H1 (cell line): ENCODE measurements around the gene ATP23. TPM values are rescaled to one million over a fixed set of nuclear protein-coding genes. Genes with fewer than 3 reads are reported as not detected.

Experiments
- CTCF ChIA-PET: fragments of 300-600 bp; sonication (Branson Sonifier 250); formaldehyde crosslinking; loops from one replicate; lab custom pipeline; 2021; ENCODE audit not compliant: partially characterized antibody; lab: Charles Lee
- POLR2A ChIA-PET: fragments of 300-600 bp; sonication (Branson Sonifier 250); formaldehyde crosslinking; loops from one replicate; lab custom pipeline; 2021; ENCODE audit warnings: inconsistent platforms; ENCODE audit not compliant: partially characterized antibody; lab: Charles Lee
- DNase-seq, 2 experiments: peaks; one replicate each; pipeline versions ENCODE4 v3.0.0 to v3.0.0-alpha.2; 2010 to 2022; ENCODE audit warnings: low spot score in 2 of 2, low read depth in 1 of 2, mixed read lengths in 1 of 2
- FAIRE-seq: peaks from 2 replicates; lab custom pipeline; 2011; peaks lifted over from hg19 to GRCh38; lab: Jason Lieb, UNC
- H2AFZ ChIP-seq: 2 replicates; pipeline ENCODE4 v1.8.1; 2012; ENCODE audit warnings: low read length, inconsistent platforms
- H2AK5ac ChIP-seq: 2 replicates; pipeline ENCODE4 v1.6.1; 2013; ENCODE audit warnings: low read depth, low read length
- H2BK120ac ChIP-seq: replicated peaks from 2 replicates; pipeline ENCODE3; 2013; ENCODE audit warnings: low read depth, low read length, inconsistent platforms
- H2BK12ac ChIP-seq: 2 replicates; pipeline ENCODE4 v1.6.1; 2013; ENCODE audit warnings: low read depth, low read length
- H2BK15ac ChIP-seq: 2 replicates; pipeline ENCODE4 v1.6.1; 2013; ENCODE audit warnings: low read length
- H2BK20ac ChIP-seq: 2 replicates; pipeline ENCODE4 v1.6.1; 2013; ENCODE audit warnings: low read length
- H2BK5ac ChIP-seq: 2 replicates; pipeline ENCODE4 v1.6.1; 2013; ENCODE audit warnings: low read depth, low read length
- H3K14ac ChIP-seq: 2 replicates; pipeline ENCODE4 v1.6.1; 2013; ENCODE audit warnings: inconsistent platforms; ENCODE audit not compliant: insufficient read length
- H3K18ac ChIP-seq: 2 replicates; pipeline ENCODE4 v1.6.1; 2013; ENCODE audit warnings: low read length; ENCODE audit errors: extremely low read depth
- H3K23ac ChIP-seq: 2 replicates; pipeline ENCODE4 v1.6.1; 2013; ENCODE audit warnings: inconsistent platforms; ENCODE audit not compliant: insufficient read length
- H3K23me2 ChIP-seq: 2 replicates; pipeline ENCODE4 v1.6.1; 2013; ENCODE audit warnings: low read depth, low read length
- H3K27ac ChIP-seq: 2 replicates; pipeline ENCODE4 v1.6.1; 2011; ENCODE audit warnings: low read depth, low read length, inconsistent platforms
- H3K27me3 ChIP-seq, 4 experiments: replicated peaks in 1 of 4; 1 replicate in 1 of 4; 2 replicates in 3 of 4; pipeline versions ENCODE4 v1.6.1 to v1.8.1; 2011 to 2013; ENCODE audit warnings: low read length in 3 of 4, mild to moderate bottlenecking in 3 of 4, inconsistent platforms in 2 of 4, mixed read lengths in 2 of 4, moderate library complexity in 1 of 4; ENCODE audit not compliant: control insufficient read depth in 3 of 4, insufficient read depth in 3 of 4; ENCODE audit errors: extremely low read depth in 1 of 4
- H3K36me3 ChIP-seq, 4 experiments: 2 replicates each; pipeline versions ENCODE4 v1.6.1 to v1.8.1; 2011 to 2013; ENCODE audit warnings: mild to moderate bottlenecking in 4 of 4, low read length in 3 of 4, moderate library complexity in 2 of 4, control low read depth in 1 of 4, inconsistent platforms in 1 of 4; ENCODE audit not compliant: insufficient read depth in 4 of 4, control insufficient read depth in 2 of 4
- H3K4ac ChIP-seq: replicated peaks from 2 replicates; pipeline ENCODE3; 2013; ENCODE audit warnings: low read length, low read depth, mixed read lengths, inconsistent platforms; ENCODE audit not compliant: insufficient read length
- H3K4me1 ChIP-seq, 4 experiments: replicated peaks in 1 of 4; 1 replicate in 1 of 4; 2 replicates in 3 of 4; pipeline versions ENCODE4 v1.6.1 to v1.8.1; 2011 to 2013; ENCODE audit warnings: low read length in 3 of 4, inconsistent platforms in 2 of 4, mixed read lengths in 1 of 4; ENCODE audit not compliant: insufficient read depth in 4 of 4, control insufficient read depth in 3 of 4
- H3K4me2 ChIP-seq, 2 experiments: 2 replicates each; pipeline versions ENCODE4 v1.6.1 to v1.8.1; 2011 to 2013; ENCODE audit warnings: low read depth in 2 of 2, low read length in 2 of 2, control low read depth in 1 of 2, inconsistent platforms in 1 of 2, mild to moderate bottlenecking in 1 of 2; ENCODE audit not compliant: insufficient read depth in 1 of 2
- H3K4me3 ChIP-seq, 4 experiments: fragments of 200-600, 300-600 bp in 1 of 4; sonication (generic), shearing (Covaris generic), sonication (Bioruptor Twin) in 1 of 4; 2 replicates each; pipeline versions ENCODE4 v1.5.1 to v1.8.1; 2011 to 2016; ENCODE audit warnings: low read length in 4 of 4, low read depth in 3 of 4, control low read depth in 2 of 4, inconsistent platforms in 2 of 4, mild to moderate bottlenecking in 2 of 4, mixed read lengths in 1 of 4, moderate library complexity in 1 of 4; ENCODE audit not compliant: insufficient read depth in 2 of 4; ENCODE audit errors: extremely low read depth in 1 of 4
- H3K56ac ChIP-seq: replicated peaks from 2 replicates; pipeline ENCODE3; 2013; ENCODE audit warnings: low read depth, mild to moderate bottlenecking, mixed read lengths, low read length, inconsistent platforms; ENCODE audit not compliant: insufficient read length
- H3K79me1 ChIP-seq: 2 replicates; pipeline ENCODE4 v1.6.1; 2013; ENCODE audit warnings: low read depth, low read length, control low read depth
- H3K79me2 ChIP-seq, 2 experiments: 2 replicates each; pipeline versions ENCODE4 v1.6.1 to v1.8.1; 2012 to 2013; ENCODE audit warnings: low read length in 2 of 2, mild to moderate bottlenecking in 2 of 2, inconsistent platforms in 1 of 2; ENCODE audit not compliant: insufficient read depth in 2 of 2, control insufficient read depth in 1 of 2
- H3K9ac ChIP-seq, 4 experiments: replicated peaks in 1 of 4; 1 replicate in 1 of 4; 2 replicates in 3 of 4; pipeline versions ENCODE4 v1.6.1 to v1.8.1; 2011 to 2013; ENCODE audit warnings: low read depth in 3 of 4, low read length in 3 of 4, control low read depth in 2 of 4, mild to moderate bottlenecking in 2 of 4, moderate library complexity in 2 of 4, inconsistent platforms in 1 of 4; ENCODE audit errors: extremely low read depth in 1 of 4
- H3K9me3 ChIP-seq, 2 experiments: 2 replicates each; pipeline versions ENCODE4 v1.6.1 to v1.8.1; 2012 to 2013; ENCODE audit warnings: mild to moderate bottlenecking in 2 of 2, moderate library complexity in 2 of 2, control low read depth in 1 of 2, inconsistent platforms in 1 of 2, low read depth in 1 of 2, low read length in 1 of 2, mixed read lengths in 1 of 2; ENCODE audit not compliant: insufficient read depth in 2 of 2
- H4K20me1 ChIP-seq, 2 experiments: replicated peaks in 1 of 2; 2 replicates each; pipeline versions ENCODE3 to v1.8.1; 2011 to 2013; ENCODE audit warnings: inconsistent platforms in 2 of 2, low read length in 2 of 2, mild to moderate bottlenecking in 1 of 2; ENCODE audit not compliant: insufficient read depth in 2 of 2, control insufficient read depth in 1 of 2
- H4K5ac ChIP-seq: 2 replicates; pipeline ENCODE4 v1.6.1; 2013; ENCODE audit warnings: low read length, low read depth, mixed read lengths, inconsistent platforms; ENCODE audit not compliant: insufficient read length
- H4K8ac ChIP-seq: 2 replicates; pipeline ENCODE4 v1.8.0; 2013; ENCODE audit warnings: mild to moderate bottlenecking, moderate library complexity, low read length, inconsistent platforms; ENCODE audit not compliant: insufficient read depth; ENCODE audit errors: extremely low read depth
- H4K91ac ChIP-seq: replicated peaks from 2 replicates; pipeline ENCODE3; 2013; ENCODE audit warnings: low read length, mixed read lengths, inconsistent platforms; ENCODE audit not compliant: insufficient read length
- ATF2 ChIP-seq: IDR thresholded peaks from 2 replicates; pipeline ENCODE4 v1.6.1; 2012; ENCODE audit warnings: low read length, inconsistent platforms
- CBX8 ChIP-seq: fragments of 300-800, 300-1000 bp; sonication (generic); IDR thresholded peaks from 2 replicates; pipeline ENCODE4 v1.7.1; 2016; ENCODE audit warnings: low read depth, low read length, borderline replicate concordance
- CTBP2 ChIP-seq: IDR thresholded peaks from 2 replicates; pipeline ENCODE4 v1.7.0; 2011; ENCODE audit warnings: borderline replicate concordance, mild to moderate bottlenecking, moderate library complexity, mixed read lengths, low read length; ENCODE audit not compliant: insufficient read depth, insufficient read length
- FOSL1 ChIP-seq: IDR thresholded peaks from 2 replicates; pipeline ENCODE4 v1.6.1; 2011; ENCODE audit warnings: mild to moderate bottlenecking, low read depth, low read length, moderate library complexity; ENCODE audit not compliant: insufficient read depth
- HDAC2 ChIP-seq, 2 experiments: fragments of 300-600 bp in 1 of 2; sonication (generic) in 1 of 2; IDR thresholded peaks; 2 replicates each; pipeline ENCODE4 v1.6.1; 2011 to 2012; ENCODE audit warnings: low read depth in 2 of 2, low read length in 2 of 2, mild to moderate bottlenecking in 2 of 2, moderate library complexity in 2 of 2, borderline replicate concordance in 1 of 2, inconsistent platforms in 1 of 2
- HDAC6 ChIP-seq: IDR thresholded peaks from one replicate; pipeline ENCODE4 v1.7.1; 2012; ENCODE audit warnings: low read depth, mild to moderate bottlenecking, inconsistent platforms, low read length, moderate library complexity
- KDM1A ChIP-seq: fragments of 200-600, 300-600 bp; sonication (generic); IDR thresholded peaks from 2 replicates; pipeline ENCODE4 v1.7.1; 2016; ENCODE audit warnings: mild to moderate bottlenecking, low read length, borderline replicate concordance
- MAFK ChIP-seq: IDR thresholded peaks from 2 replicates; pipeline ENCODE4 v1.6.1; 2012; ENCODE audit warnings: low read depth, mild to moderate bottlenecking, improper control_type of control experiment, low read length
- SP1 ChIP-seq: IDR thresholded peaks from 2 replicates; pipeline ENCODE4 v1.6.1; 2011; ENCODE audit warnings: low read depth, low read length
- TCF12 ChIP-seq: IDR thresholded peaks from 2 replicates; pipeline ENCODE4 v1.6.1; 2011; ENCODE audit warnings: low read depth, mild to moderate bottlenecking, low read length
- WGBS, 2 experiments: shearing (Covaris generic) in 1 of 2; methylation state at CpG; one replicate each; pipeline versions ENCODE4 v1.1.6 to v1.1.7; 2013 to 2015; ENCODE audit warnings: low lambda C conversion rate in 2 of 2, mixed read lengths in 2 of 2, inconsistent platforms in 1 of 2, low coverage in 1 of 2, missing lambda C conversion rate in 1 of 2; ENCODE audit not compliant: insufficient replicate concordance in 2 of 2, insufficient coverage in 1 of 2, insufficient read length in 1 of 2; ENCODE audit errors: extremely low coverage in 1 of 2, missing lambda C conversion rate in 1 of 2; 5-methylcytosine and 5-hydroxymethylcytosine counted together
- polyA plus RNA-seq, 7 experiments: library from polyadenylated mRNA; depleted of rRNA in 3 of 7; stranded (reverse) in 5 of 7; unstranded in 2 of 7; fragments of >200 nt in 5 of 7; fragments of 200-250 nt in 2 of 7; gene quantifications; 1 replicate in 5 of 7; 2 replicates in 1 of 7; 4 replicates in 1 of 7; pipeline versions ENCODE4 v1.2.1 to v1.2.3, GENCODE V29; 2011 to 2013; ENCODE audit warnings: missing spikeins in 2 of 7, mixed read lengths in 2 of 7
- total RNA-seq: library from RNA; stranded (reverse); fragmentation: NEBNext Ultra II Directional; extraction: Animal tissue kit (Norgen Biotek cat#: 25700); gene quantifications from 2 replicates; pipeline ENCODE4 v1.2.1, GENCODE V29; 2021

Gene ATP23
- total and polyA plus RNA-seq, 2 of the 8 experiments (the other 6 are each of a cell fraction or from before 2014, with no cell fraction given) = 10.2 to 13.5 TPM

- peak overlapping the region; percentile 37 to 63 (median 53); a peak in 7 of 8 replicates for H3K4me3 ChIP-seq
- no peak overlapping the region for H3K18ac ChIP-seq
- no peak overlapping the region for H2BK5ac ChIP-seq
- H3K79me1 ChIP-seq = no peaks in the 10 kb centered on the region
- peaks cover 0 to 3% (median 2%) of the 10 kb centered on the region in 4 experiments; a peak in 3 of 7 replicates for H3K4me1 ChIP-seq
- H4K20me1 ChIP-seq = no peaks in the 10 kb centered on the region
- H3K27me3 ChIP-seq = peaks cover 0 to 9% (median under 1%) of the 10 kb centered on the region in 4 experiments; a peak in 1 of 7 replicates
- H3K4ac ChIP-seq = no peak overlapping the region
- H4K91ac ChIP-seq = no peak overlapping the region
- no peak overlapping the region for H3K23ac ChIP-seq
- H2BK15ac ChIP-seq = no peak overlapping the region
- peak overlapping the region; percentile 9; the same call in 1 of the 2 replicates for H4K8ac ChIP-seq
- no peak overlapping the region for H2BK20ac ChIP-seq
- no peak overlapping the region for H3K14ac ChIP-seq
- no peaks in the 10 kb centered on the region for H3K79me2 ChIP-seq
- H3K27ac ChIP-seq = no peak overlapping the region
- no peak overlapping the region for H2BK120ac ChIP-seq
- no peaks in the 10 kb centered on the region for H3K9me3 ChIP-seq
- H2AK5ac ChIP-seq = no peak overlapping the region
- peak overlapping the region; percentile 61 to 66 for H3K4me2 ChIP-seq
- H3K36me3 ChIP-seq = no peaks in the 10 kb centered on the region
- peak; percentile 50 for FAIRE-seq
- peak overlapping the region; percentile 67 for H4K5ac ChIP-seq
- DNase-seq = peak; percentile 58 to 77
- H2BK12ac ChIP-seq = no peak overlapping the region
- peak overlapping the region in 1 of 4 experiments; percentile 47; a peak in 2 of 7 replicates for H3K9ac ChIP-seq
- peaks cover under 1% of the 10 kb centered on the region; the same call in 1 of the 2 replicates for H3K23me2 ChIP-seq
- peak overlapping the region; percentile 80 for H2AFZ ChIP-seq
- H3K56ac ChIP-seq = no peak overlapping the region
- WGBS, 2 experiments = 10% methylated on average over 29 of the region's 29 CpGs; no CpG with 5 or more reads in 1 of the 2 experiments
- POLR2A ChIA-PET = no interaction called here
- CTCF ChIA-PET = no interaction called here
- TF ChIP-seq FOSL1 = no peak
- no peak for TF ChIP-seq ATF2
- TF ChIP-seq KDM1A = peak; percentile 93
- TF ChIP-seq SP1 = no peak
- no peak for TF ChIP-seq HDAC6
- TF ChIP-seq HDAC2 (IDR thresholded peaks at IDR 0.05; ENCODE audit: borderline replicate concordance in 1 of 2, low read depth in 2 of 2, low read length in 2 of 2) = peak; percentile 27 to 90; a peak in 2 of 4 replicates
- TF ChIP-seq CTBP2 = no peak
- TF ChIP-seq MAFK = no peak
- TF ChIP-seq TCF12 = no peak
- no peak for TF ChIP-seq CBX8
These were observed 5.4 kb upstream of the ATP23 start for GRCh38 chr12:57935839-57936512.
